ENCODE results near the gene CSH2.
"Not testable (repeated sequence)": the region's sequence is repeated elsewhere in the genome, so short reads cannot be mapped to it uniquely, and the experiment has no call there.

The CSH2 gene

DNA sequence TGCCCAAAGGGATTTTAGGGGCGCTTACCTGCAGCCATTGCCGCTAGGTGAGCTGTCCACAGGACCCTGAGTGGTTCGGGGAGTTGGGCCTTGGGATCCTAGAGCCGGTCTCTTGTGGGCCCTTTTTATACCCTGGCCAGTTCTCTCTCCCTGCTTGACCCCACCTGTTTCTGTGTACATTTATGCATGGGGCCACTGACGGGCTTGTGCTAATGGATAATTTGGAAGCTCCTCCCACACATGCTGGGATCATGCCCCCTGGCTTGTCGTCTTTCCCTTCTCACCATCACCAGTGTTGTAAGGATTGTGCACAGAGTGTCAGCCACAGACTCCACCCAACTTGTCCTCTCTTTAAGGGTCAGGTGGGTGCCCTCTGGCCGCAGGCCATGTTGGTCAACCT, at the start of gene CSH2:
Gene CSH2, minus strand, starts transcription at position 101 of the 400 bp plus-strand sequence. Its CDS starts 63 bp downstream, at position 38.
- DNase-seq (ENCODE audit: low read depth): not testable (repeated sequence)

GRCh38 chr17:63922402-63922801, 48.9 kb upstream of the CSH2 start:
- not testable (repeated sequence) for DNase-seq (ENCODE audit: low read depth)

DNA sequence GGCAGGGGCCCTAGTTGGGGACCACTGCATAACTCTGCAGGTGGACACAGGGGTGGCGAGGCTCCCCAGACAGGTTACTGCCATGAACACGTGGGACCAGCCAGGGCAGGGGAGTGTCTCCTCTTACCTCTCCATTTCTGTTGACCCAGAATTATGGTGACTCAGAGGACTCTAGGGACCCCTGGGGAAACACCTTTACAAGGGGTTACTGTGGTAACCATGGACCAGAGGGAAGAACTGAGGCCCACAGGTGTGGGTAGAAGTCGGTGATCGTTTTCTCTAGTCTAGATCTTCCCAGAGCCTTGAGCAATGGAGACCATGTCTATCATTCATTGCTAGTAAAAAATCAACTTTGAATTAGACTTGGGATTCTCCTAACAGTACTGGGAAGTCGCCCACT, 47.3 kb upstream of the CSH2 start:
- not testable (repeated sequence) for DNase-seq (ENCODE audit: low read depth)

DNA sequence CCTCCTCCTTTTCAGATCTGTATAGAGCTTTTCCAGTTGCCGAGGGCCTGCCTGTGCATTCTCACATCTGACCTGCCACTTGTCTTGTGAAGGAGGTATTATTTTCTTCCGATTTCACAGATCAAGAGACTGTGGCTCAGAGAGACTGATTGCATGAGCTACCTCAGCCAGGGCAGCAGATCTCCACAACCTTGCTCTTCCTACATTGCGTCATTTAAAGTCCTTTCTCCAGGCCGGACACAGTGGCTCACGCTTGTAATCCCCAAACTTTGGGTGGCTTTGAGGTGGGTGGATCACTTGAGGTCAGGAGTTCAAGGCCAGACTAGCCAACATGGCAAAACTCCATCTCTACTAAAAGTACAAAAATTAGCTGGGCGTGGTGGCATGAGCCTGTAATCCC, 46.6 kb upstream of the CSH2 start:
- DNase-seq (ENCODE audit: low read depth): not testable (repeated sequence)

- DNase-seq (ENCODE audit: low read depth): peak; percentile 35
Measured at GRCh38 chr17:63919311-63919723, 45.8 kb upstream of the CSH2 start.

DNA sequence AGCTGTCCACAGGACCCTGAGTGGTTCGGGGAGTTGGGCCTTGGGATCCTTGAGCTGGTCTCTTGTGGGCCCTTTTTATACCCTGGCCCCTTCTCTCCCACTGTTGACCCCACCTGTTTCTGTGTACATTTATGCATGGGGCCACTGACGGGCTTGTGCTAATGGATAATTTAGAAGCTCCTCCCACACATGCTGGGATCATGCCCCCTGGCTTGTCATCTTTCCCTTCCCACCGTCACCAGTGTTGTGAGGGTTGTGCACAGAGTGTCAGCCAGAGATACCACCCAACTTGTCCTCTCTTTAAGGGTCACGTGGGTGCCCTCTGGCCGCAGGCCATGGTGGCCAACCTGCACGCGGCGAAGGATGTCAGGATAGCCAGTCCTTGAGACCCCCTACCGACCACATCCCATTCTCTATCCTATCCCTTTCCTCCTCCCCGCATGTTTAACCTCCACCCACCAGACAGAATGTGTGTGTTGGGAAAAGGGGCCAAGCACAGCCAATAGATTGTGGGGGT, 45.4 kb upstream of the CSH2 start, which contains the start of gene GH1:
Gene GH1, minus strand, starts transcription at position 51 of the 517 bp plus-strand sequence. CDS start 63 bp downstream, outside the sequence.
- DNase-seq (ENCODE audit: low read depth): not testable (repeated sequence)

- DNase-seq (ENCODE audit: low read depth): no peak
Measured at GRCh38 chr17:63918305-63918704, 44.8 kb upstream of the CSH2 start.

DNA sequence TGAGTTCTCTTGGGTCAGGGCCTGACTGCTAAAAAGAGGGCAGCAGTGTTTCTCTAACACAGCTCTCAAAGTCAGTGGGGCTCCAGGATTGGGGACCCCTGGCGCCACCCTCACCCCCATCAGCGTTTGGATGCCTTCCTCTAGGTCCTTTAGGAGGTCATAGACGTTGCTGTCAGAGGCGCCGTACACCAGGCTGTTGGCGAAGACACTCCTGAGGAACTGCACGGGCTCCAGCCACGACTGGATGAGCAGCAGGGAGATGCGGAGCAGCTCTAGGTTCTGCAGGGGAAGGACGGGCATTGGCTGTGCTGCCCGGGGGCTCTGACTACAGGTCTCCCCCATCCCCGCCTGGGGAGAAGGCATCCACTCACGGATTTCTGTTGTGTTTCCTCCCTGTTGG, 44.2 kb upstream of the CSH2 start:
- no peak for DNase-seq (ENCODE audit: low read depth)

- DNase-seq (ENCODE audit: low read depth): not testable (repeated sequence)
Measured at GRCh38 chr17:63917206-63917605, 43.7 kb upstream of the CSH2 start.

GRCh38 chr17:63916566-63917185, 43.2 kb upstream of the CSH2 start:
- DNase-seq (ENCODE audit: low read depth): no peak

DNA sequence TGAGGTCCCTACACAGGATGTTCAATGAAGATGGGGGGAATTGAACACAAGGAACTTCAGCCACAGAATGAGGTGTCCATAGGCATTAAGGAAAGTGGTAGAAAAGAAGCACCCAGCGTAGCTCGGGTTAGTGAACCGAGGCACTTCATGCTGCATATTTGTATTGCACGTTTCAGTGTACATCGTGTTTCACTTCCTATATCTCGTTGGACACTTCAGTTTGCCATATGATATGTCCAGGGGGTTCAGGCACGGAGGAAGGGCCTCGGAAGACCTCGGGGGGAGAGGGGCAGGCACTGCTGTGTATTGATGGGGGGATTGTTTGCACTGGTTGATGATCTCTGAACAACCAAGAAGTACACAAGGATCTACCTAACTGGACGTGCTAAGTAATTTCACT, 42.3 kb upstream of the CSH2 start:
- not testable (repeated sequence) for DNase-seq (ENCODE audit: low read depth)

DNA sequence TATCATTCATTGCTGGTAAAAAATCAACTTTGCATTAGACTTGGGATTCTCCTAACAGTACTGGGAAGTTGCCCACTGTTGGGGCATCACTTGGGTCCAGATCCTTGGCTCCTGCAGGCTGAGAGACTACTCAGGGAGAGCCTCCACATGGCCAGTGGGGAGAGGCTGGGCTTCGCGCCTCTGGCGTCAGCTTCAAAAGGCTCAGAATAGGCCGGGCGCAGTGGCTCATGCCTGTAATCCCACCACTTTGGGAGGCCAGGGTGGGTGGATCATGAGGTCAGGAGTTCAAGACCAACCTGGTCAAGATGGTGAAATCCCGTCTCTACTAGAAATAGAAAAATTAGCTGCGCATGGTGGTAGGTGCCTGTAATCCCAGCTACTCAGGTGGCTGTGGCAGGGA, 41.0 kb upstream of the CSH2 start:
- no peak for DNase-seq (ENCODE audit: low read depth)

- DNase-seq (ENCODE audit: low read depth): no peak
Measured at GRCh38 chr17:63911657-63912100, 38.2 kb upstream of the CSH2 start.

DNA sequence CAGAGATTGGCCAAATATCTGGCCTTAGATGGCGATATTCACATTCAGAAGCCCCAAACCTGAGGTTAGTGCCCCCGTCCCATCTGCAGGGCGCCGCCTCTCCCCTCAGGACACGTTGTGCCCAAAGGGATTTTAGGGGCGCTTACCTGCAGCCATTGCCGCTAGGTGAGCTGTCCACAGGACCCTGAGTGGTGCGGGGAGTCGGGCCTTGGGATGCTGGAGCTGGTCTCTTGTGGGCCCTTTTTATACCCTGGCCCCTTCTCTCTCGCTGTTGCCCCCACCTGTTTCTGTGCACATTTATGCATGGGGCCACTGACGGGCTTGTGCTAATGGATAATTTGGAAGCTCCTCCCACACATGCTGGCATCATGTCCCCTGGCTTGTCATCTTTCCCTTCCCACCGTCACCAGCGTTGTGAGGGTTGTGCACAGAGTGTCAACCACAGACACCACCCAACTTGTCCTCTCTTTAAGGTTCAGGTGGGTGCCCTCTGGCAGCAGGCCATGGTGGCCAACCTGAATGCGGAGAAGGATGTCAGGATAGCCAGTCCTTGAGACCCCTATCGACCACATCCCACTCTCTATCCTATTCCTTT, 37.7 kb upstream of the CSH2 start, which contains the start of gene CSHL1:
Gene CSHL1, minus strand, starts transcription at position 218 of the 595 bp plus-strand sequence. Its CDS starts 62 bp downstream, at position 156.
- no peak for DNase-seq (ENCODE audit: low read depth)

DNA sequence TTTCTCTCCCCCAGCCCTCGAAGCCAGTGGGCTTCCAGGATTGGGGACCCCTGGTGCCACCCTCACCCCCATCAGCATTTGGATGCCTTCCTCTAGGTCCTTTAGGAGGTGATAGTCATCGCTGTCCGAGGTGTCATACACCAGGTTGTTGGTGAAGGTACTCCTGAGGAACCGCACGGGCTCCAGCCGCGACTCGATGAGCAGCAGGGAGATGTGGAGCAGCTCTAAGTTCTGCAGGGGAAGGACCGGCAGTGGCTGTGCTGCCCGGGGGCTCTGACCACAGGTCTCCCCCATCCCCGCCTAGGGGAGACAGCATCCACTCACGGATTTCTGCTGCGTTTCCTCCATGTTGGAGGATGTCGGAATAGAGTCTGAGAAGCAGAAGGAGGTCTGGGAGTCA, 36.6 kb upstream of the CSH2 start:
- DNase-seq (ENCODE audit: low read depth): no peak

DNA sequence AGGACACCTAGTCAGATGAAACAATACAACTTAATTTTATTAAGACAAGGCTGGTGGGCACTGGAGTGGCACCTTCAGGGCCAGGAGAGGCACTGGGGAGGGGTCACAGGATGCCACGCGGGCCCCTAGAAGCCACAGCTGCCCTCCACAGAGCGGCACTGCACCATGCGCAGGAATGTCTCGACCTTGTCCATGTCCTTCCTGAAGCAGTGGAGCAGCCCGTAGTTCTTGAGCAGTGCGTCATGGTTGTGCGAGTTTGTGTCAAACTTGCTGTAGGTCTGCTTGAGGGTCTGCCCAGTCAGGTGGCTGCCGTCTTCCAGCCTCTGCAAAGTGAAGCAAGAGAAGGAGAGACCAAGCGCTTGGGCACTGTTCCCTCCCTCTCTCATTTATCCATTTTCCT, 36.1 kb upstream of the CSH2 start:
- not testable (repeated sequence) for DNase-seq (ENCODE audit: low read depth)

DNA sequence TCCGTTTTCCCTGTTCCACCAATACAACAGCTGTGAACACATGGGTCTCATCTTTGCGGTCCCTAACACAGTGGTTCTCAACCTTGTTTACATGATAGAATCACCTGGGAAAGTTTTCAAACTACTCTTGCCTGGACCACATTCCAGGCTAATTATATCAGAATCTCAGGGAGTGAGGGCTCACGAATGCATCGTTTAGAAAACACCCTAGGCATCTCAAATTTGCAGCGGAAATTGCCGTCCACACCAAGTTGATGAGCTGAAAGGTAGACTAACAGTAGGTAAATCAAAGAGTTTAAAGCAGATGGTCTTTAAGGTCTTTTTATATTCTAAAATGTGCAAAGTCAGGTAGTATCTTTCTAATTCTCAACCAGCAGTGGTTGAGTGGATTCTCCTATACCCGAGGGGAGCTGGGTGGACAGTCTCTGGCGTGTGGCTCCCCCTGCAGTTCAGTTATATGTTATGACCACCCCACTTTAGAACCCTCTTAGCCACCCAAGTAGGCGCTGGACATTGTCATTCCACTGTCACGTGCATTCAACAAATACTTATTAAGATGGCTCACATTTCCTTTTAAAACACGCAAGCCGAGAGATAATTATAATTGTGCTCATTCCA, 33.8 kb upstream of the CSH2 start:
- DNase-seq (ENCODE audit: low read depth): not testable (repeated sequence)

GRCh38 chr17:63904796-63905195, 31.3 kb upstream of the CSH2 start:
- not testable (repeated sequence) for DNase-seq (ENCODE audit: low read depth)

DNA sequence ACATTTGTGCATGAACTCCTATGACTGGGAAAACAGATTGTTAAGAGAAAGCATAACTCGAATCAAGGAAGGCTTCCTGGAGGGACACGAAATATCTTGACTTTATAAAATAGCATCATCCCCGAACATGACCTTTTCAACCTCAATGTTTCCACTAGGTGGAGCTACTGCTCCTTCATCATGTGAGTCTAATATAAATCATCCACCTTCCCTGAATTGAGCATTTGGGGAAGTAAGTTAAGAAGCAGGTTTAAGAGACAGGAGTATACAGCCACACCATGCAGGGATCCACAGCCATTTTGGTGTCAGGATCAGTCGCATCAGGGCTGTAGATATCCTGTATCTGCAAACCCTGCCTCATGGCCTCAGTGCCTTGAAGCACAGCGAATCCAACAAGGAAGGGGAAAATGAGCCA, 30.3 kb upstream of the CSH2 start:
- not testable (repeated sequence) for DNase-seq (ENCODE audit: low read depth)

- not testable (repeated sequence) for DNase-seq (ENCODE audit: low read depth)
Measured at GRCh38 chr17:63901971-63902370, 28.5 kb upstream of the CSH2 start.

GRCh38 chr17:63898899-63899798, 25.7 kb upstream of the CSH2 start:
- DNase-seq (ENCODE audit: low read depth): not testable (repeated sequence)
